ENCODE measurements around the gene KCNH4. TPM values are rescaled to one million over a fixed set of nuclear protein-coding genes. Genes with fewer than 3 reads are reported as not detected.

KCNH4 gene
- total and polyA plus RNA-seq, 9 of the 15 experiments (the other 6 are each of a cell fraction or from before 2014, with no cell fraction given), result 0.10 to 1.8 (median 0.50) TPM

DNA sequence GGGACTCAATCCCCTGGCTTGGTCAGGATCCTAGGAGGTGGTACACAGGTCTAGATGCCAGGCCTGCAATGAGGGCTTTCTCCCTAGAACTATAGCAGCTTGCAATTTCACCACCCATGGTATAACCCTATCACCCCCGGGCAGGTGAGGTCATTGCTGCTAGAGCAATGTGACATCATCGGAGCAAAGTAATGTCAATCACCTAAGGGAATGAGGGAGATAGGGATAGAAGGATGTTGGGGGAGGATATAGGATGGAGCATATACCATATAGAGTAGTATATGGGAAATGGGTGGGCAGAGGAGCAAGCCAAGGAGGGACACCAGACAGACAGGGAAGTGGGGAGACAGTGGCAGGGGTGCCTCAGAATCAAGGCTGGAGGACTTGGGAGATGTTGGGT, 3.3 kb downstream of the KCNH4 start:
- BruUV-seq (replicated peaks), result no TSS peak

More for the DNA sequence above, 3.3 kb downstream of the KCNH4 start:
- Histone ChIP-seq H3K36me3 (ENCODE audit: control insufficient read depth, insufficient read depth, low read length) (no peaks in the 10 kb centered on the region), H2AFZ (ENCODE audit: low read depth, low read length) (no peak overlapping the region), H3K4me2 (ENCODE audit: insufficient read depth, low read length) (no peak overlapping the region), H4K20me1 (replicated peaks; ENCODE audit: control insufficient read depth, insufficient read depth, low read length) (0 out of 2 replicates have a peak, but pooled peaks cover 4% of the 10 kb centered on the region), H3K9ac (ENCODE audit: insufficient read depth in 1 of 2, low read depth in 2 of 2, low read length in 2 of 2) (no peak overlapping the region), H3K27me3 (ENCODE audit: control insufficient read depth in 2 of 2, insufficient read depth in 2 of 2, low read length in 2 of 2) (no peaks in the 10 kb centered on the region), H3K79me2 (ENCODE audit: control insufficient read depth, insufficient read depth, low read length) (0 out of 3 replicates have a peak, but pooled peaks cover under 1% of the 10 kb centered on the region), H3K4me3 (no peak overlapping the region), H3K9me3 (replicated peaks; ENCODE audit: control insufficient read depth, insufficient read depth, low read depth, low read length) (no peaks in the 10 kb centered on the region), H3K27ac (ENCODE audit: extremely low read depth, low read depth, low read length) (no peak overlapping the region), H3K9me1 (ENCODE audit: control insufficient read depth, insufficient read depth, low read length) (peaks cover 7% of the 10 kb centered on the region), H3K4me1 (replicated peaks in 1 of 2; ENCODE audit: control insufficient read depth in 2 of 2, insufficient read depth in 2 of 2, low read length in 2 of 2) (peaks cover 13 to 24% of the 10 kb centered on the region in 2 experiments)
- 27% methylated on average over 2 of the region's 2 CpGs for WGBS (ENCODE audit: insufficient coverage, low coverage, missing lambda C conversion rate)
- no peak for FAIRE-seq
- CTCF ChIA-PET (ENCODE audit: low intra/inter-chr PET ratio), result interaction anchor here (0.6 kb wide), 1 partner anchor 755 kb away, joined by 3 read pairs; no protein-coding TSS in a partner anchor
- intact Hi-C loops (cut with micrococcal nuclease) (no loop called here), in situ Hi-C loops (cut with MboI) (no loop called here)
- TF ChIP-seq IRF9 (tag; IDR thresholded peaks at IDR 0.05) (no peak), NFE2 (IDR thresholded peaks at IDR 0.05; ENCODE audit: low read depth) (no peak), ZNF384 (IDR thresholded peaks at IDR 0.05; ENCODE audit: low read depth, low read length) (no peak), ZNF184 (CRISPR knock-in tag; IDR thresholded peaks at IDR 0.05) (no peak), HNRNPL (IDR thresholded peaks at IDR 0.05; ENCODE audit: low read depth, low read length) (no peak), ETV6 (IDR thresholded peaks at IDR 0.05; ENCODE audit: borderline replicate concordance in 1 of 2, low read depth in 2 of 2, low read length in 1 of 2) (no peak), ETV6 (CRISPR knock-in tag; IDR thresholded peaks at IDR 0.05; ENCODE audit: borderline replicate concordance) (no peak)
- TF ChIP-seq, protein P1, sequence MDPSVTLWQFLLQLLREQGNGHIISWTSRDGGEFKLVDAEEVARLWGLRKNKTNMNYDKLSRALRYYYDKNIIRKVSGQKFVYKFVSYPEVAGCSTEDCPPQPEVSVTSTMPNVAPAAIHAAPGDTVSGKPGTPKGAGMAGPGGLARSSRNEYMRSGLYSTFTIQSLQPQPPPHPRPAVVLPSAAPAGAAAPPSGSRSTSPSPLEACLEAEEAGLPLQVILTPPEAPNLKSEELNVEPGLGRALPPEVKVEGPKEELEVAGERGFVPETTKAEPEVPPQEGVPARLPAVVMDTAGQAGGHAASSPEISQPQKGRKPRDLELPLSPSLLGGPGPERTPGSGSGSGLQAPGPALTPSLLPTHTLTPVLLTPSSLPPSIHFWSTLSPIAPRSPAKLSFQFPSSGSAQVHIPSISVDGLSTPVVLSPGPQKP (CRISPR knock-in tag; IDR thresholded peaks at IDR 0.05), result no peak
- DNase-seq (ENCODE audit: extremely low read depth in 1 of 4, low spot score in 3 of 4), result no peak
- no peak for ATAC-seq
- POLR2A ChIA-PET, result no interaction called here

All from K562 (cell line).